OCI-LY7 (cell line): ENCODE data around the gene PRAMEF14.
"Not testable (repeated sequence)": the region's sequence is repeated elsewhere in the genome, so short reads cannot be mapped to it uniquely, and the experiment has no call there.

Source experiments
- CTCF ChIP-seq: fragments of 200-600 bp; sonication (generic); conservative IDR thresholded peaks from 2 replicates; pipeline ENCODE4 v1.5.1; 2014; ENCODE audit warnings: mild to moderate bottlenecking, antibody characterized with exemption, low read length, moderate library complexity, mixed read lengths
- EZH2phosphoT487 ChIP-seq: fragments of 200-600 bp; sonication (generic); IDR thresholded peaks from 2 replicates; pipeline ENCODE4 v1.6.1; 2018; ENCODE audit warnings: low read depth, borderline replicate concordance, mild to moderate bottlenecking, mixed run types, antibody characterized with exemption, low read length, moderate library complexity, mixed read lengths

- TF ChIP-seq CTCF, EZH2phosphoT487: not testable (repeated sequence)
These were observed 7.5 kb upstream of the PRAMEF14 start for GRCh38 chr1:13354475-13354874.
